HEK293T (cell line): Measurements from ENCODE around the gene OSTF1.

ENCODE experiments used
- ARNT ChIP-seq: fragments of 450-650 bp; IDR thresholded peaks from 2 replicates; pipeline ENCODE4 v1.6.1; 2017; ENCODE audit warnings: mild to moderate bottlenecking
- BHLHE40 ChIP-seq: fragments of 450-650 bp; IDR thresholded peaks from 2 replicates; pipeline ENCODE4 v1.6.1; 2016; ENCODE audit warnings: mild to moderate bottlenecking, moderate library complexity, borderline replicate concordance
- ELF4 ChIP-seq: fragments of 450-650 bp; IDR thresholded peaks from 2 replicates; pipeline ENCODE4 v1.6.1; 2017; ENCODE audit warnings: antibody characterized with exemption
- FOXM1 ChIP-seq: fragments of 450-650 bp; IDR thresholded peaks from 2 replicates; pipeline ENCODE4 v1.6.1; 2017; ENCODE audit warnings: mild to moderate bottlenecking, borderline replicate concordance
- HDGF ChIP-seq: fragments of 450-650 bp; IDR thresholded peaks from 2 replicates; pipeline ENCODE4 v1.6.1; 2017; ENCODE audit warnings: antibody characterized with exemption, borderline replicate concordance
- LEF1 ChIP-seq: fragments of 450-650 bp; IDR thresholded peaks from 2 replicates; pipeline ENCODE4 v1.6.1; 2017; ENCODE audit warnings: mild to moderate bottlenecking, borderline replicate concordance
- NFRKB ChIP-seq: fragments of 450-650 bp; IDR thresholded peaks from 2 replicates; pipeline ENCODE4 v1.6.1; 2016; ENCODE audit warnings: mild to moderate bottlenecking, moderate library complexity
- SP1 ChIP-seq: fragments of 450-650 bp; IDR thresholded peaks from 2 replicates; pipeline ENCODE4 v1.6.1; 2017
- SUZ12 ChIP-seq: fragments of 450-650 bp; IDR thresholded peaks from 2 replicates; pipeline ENCODE4 v1.6.1; 2016; ENCODE audit warnings: mild to moderate bottlenecking
- TARDBP ChIP-seq: fragments of 450-650 bp; IDR thresholded peaks from 2 replicates; pipeline ENCODE4 v1.6.1; 2016

GRCh38 chr9:75087289-75087823, 958 bp upstream of the OSTF1 start:
- TF ChIP-seq SP1, result no peak
- TF ChIP-seq ARNT, result no peak
- no peak for TF ChIP-seq FOXM1
- no peak for TF ChIP-seq LEF1
- no peak for TF ChIP-seq HDGF
- TF ChIP-seq BHLHE40, result no peak
- TF ChIP-seq SUZ12, result no peak
- TF ChIP-seq TARDBP, result no peak
- no peak for TF ChIP-seq ELF4
- TF ChIP-seq NFRKB, result no peak
